Small intestine (tissue), 7 donors: ENCODE data around the gene CRHR2. TPM values are rescaled to one million over a fixed set of nuclear protein-coding genes. Genes with fewer than 3 reads are reported as not detected.
A peak's percentile ranks its signal among the peaks of the same experiment; 100 is the strongest.

Experiments used
- DNase-seq, 2 donors: peaks; one replicate each; pipeline versions ENCODE4 v3.0.0 to v3.0.0-alpha.2; 2013
- FAIRE-seq: peaks from 2 replicates; lab custom pipeline; 2012; peaks lifted over from hg19 to GRCh38; lab: Jason Lieb, UNC
- H3K27ac ChIP-seq, 3 donors: one replicate each; pipeline ENCODE4 v1.5.1; 2013; ENCODE audit warnings: low read length in 2 of 3, mild to moderate bottlenecking in 2 of 3, control low read depth in 1 of 3, inconsistent platforms in 1 of 3, low read depth in 1 of 3, moderate library complexity in 1 of 3
- H3K27me3 ChIP-seq, 3 donors: one replicate each; pipeline ENCODE4 v1.6.1; 2013; ENCODE audit warnings: low read length in 3 of 3, inconsistent platforms in 1 of 3; ENCODE audit not compliant: control insufficient read depth in 3 of 3, insufficient read depth in 3 of 3
- H3K36me3 ChIP-seq, 3 donors: one replicate each; pipeline ENCODE4 v1.6.1; 2013; ENCODE audit warnings: low read length in 3 of 3, inconsistent platforms in 1 of 3, low read depth in 1 of 3, mild to moderate bottlenecking in 1 of 3, moderate library complexity in 1 of 3; ENCODE audit not compliant: control insufficient read depth in 3 of 3, insufficient read depth in 2 of 3
- H3K4me1 ChIP-seq, 3 donors: one replicate each; pipeline ENCODE4 v1.6.1; 2013; ENCODE audit warnings: low read length in 2 of 3, inconsistent platforms in 1 of 3, low read depth in 1 of 3, mild to moderate bottlenecking in 1 of 3, moderate library complexity in 1 of 3; ENCODE audit not compliant: control insufficient read depth in 3 of 3, insufficient read depth in 2 of 3
- H3K4me3 ChIP-seq, 3 donors: one replicate each; pipeline ENCODE4 v1.5.1; 2013; ENCODE audit warnings: low read length in 3 of 3, control low read depth in 1 of 3, inconsistent platforms in 1 of 3, low read depth in 1 of 3, mild to moderate bottlenecking in 1 of 3, moderate library complexity in 1 of 3
- H3K9me3 ChIP-seq, 2 donors: one replicate each; pipeline ENCODE4 v1.6.1; 2013; ENCODE audit warnings: low read depth in 1 of 2, low read length in 1 of 2; ENCODE audit not compliant: control insufficient read depth in 2 of 2, insufficient read depth in 1 of 2
- WGBS, 3 donors: extraction: QIAGEN DNeasy Blood & Tissue Kit; methylation state at CpG; one replicate each; pipeline ENCODE4 v1.1.7; 2013; 5-methylcytosine and 5-hydroxymethylcytosine counted together
- polyA plus RNA-seq, 4 donors: library from polyadenylated mRNA; stranded (reverse) in 3 of 4; unstranded in 1 of 4; fragments of 200-250 nt in 3 of 4; fragments of 120-200 nt in 1 of 4; gene quantifications; one replicate each; pipeline versions ENCODE4 v1.2.1 to v1.2.3, GENCODE V29; 2013
- donor health status: healthy with polysubstance abuse.
- donor health status: control.
- donor health status: control.
- donor health status: Bipolar disorder and iron deficiency.
- donor health status: healthy.

Gene CRHR2
- polyA plus RNA-seq, 4 donors = 0.04 to 0.32 TPM; not detected in 2

DNA sequence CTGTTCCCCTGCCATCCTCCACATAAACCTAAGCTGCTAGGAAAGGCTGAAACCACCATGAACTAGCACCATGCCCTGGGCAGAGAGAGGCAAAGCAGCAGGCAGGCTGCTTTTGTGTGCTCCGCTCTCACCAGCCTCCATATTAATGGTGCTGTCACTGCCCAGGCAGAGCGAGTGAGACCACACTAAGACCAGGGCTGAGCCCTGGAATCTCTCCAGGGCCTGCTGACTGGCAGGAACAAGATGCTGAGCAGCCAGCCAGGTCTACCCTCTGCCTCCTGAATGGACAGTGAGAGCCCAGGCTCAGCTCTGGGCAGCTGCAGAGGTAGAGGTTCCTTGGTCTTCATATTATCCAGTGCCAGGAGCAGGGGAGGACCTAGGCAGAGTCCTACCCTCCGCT, 1.6 kb upstream of the CRHR2 start:
- FAIRE-seq = no peak
- DNase-seq = no peak
- peaks cover 0 to 46% (median 28%) of the 10 kb centered on the region in 3 donors for H3K27me3 ChIP-seq

GRCh38 chr7:30683306-30683705, 1.1 kb upstream of the CRHR2 start:
- no peak overlapping the region for H3K27ac ChIP-seq
- WGBS, 3 donors = 77 to 89% (median 83%) methylated on average over 5 of the region's 5 CpGs
- H3K36me3 ChIP-seq = no peaks in the 10 kb centered on the region
- DNase-seq (no peak), FAIRE-seq (no peak)
- no peaks in the 10 kb centered on the region for H3K9me3 ChIP-seq
- H3K4me1 ChIP-seq = peaks cover 0 to 6% (median 0%) of the 10 kb centered on the region in 3 donors
- peaks cover 0 to 51% (median 28%) of the 10 kb centered on the region in 3 donors for H3K27me3 ChIP-seq
- no peak overlapping the region for H3K4me3 ChIP-seq

More for the DNA sequence above, 1.6 kb upstream of the CRHR2 start:
- H3K36me3 ChIP-seq = no peaks in the 10 kb centered on the region
- H3K4me1 ChIP-seq = peaks cover 0 to 11% (median 0%) of the 10 kb centered on the region in 3 donors
- H3K27ac ChIP-seq = no peak overlapping the region
- no peak overlapping the region for H3K4me3 ChIP-seq
- WGBS, 3 donors = 89 to 92% (median 90%) methylated on average over 3 of the region's 3 CpGs
- H3K9me3 ChIP-seq = no peaks in the 10 kb centered on the region

- H3K27ac ChIP-seq = no peak overlapping the region
- FAIRE-seq = no peak
- peak overlapping the region in 2 of 3 donors; percentile 14 to 21 for H3K4me3 ChIP-seq
- H3K9me3 ChIP-seq = no peaks in the 10 kb centered on the region
- WGBS, 3 donors = 4 to 6% (median 5%) methylated on average over 24 to 40 of the region's 40 CpGs
- peak in 1 of 2 donors; percentile 54 for DNase-seq
- H3K4me1 ChIP-seq = peaks cover 0 to 5% (median 0%) of the 10 kb centered on the region in 3 donors
- peaks cover 0 to 57% (median 30%) of the 10 kb centered on the region in 3 donors for H3K27me3 ChIP-seq
- no peaks in the 10 kb centered on the region for H3K36me3 ChIP-seq
Observed at GRCh38 chr7:30681815-30682211, 443 bp downstream of the CRHR2 start.

GRCh38 chr7:30681331-30681797, 892 bp downstream of the CRHR2 start:
- FAIRE-seq (no peak), DNase-seq (no peak)
- H3K27me3 ChIP-seq = peaks cover 0 to 60% (median 30%) of the 10 kb centered on the region in 3 donors
- H3K36me3 ChIP-seq = no peaks in the 10 kb centered on the region
- H3K9me3 ChIP-seq = no peaks in the 10 kb centered on the region
- H3K27ac ChIP-seq = no peak overlapping the region
- H3K4me1 ChIP-seq = peaks cover 0 to 5% (median 0%) of the 10 kb centered on the region in 3 donors
- no peak overlapping the region for H3K4me3 ChIP-seq
- WGBS, 3 donors = 19 to 29% (median 20%) methylated on average over 15 to 16 of the region's 16 CpGs

DNA sequence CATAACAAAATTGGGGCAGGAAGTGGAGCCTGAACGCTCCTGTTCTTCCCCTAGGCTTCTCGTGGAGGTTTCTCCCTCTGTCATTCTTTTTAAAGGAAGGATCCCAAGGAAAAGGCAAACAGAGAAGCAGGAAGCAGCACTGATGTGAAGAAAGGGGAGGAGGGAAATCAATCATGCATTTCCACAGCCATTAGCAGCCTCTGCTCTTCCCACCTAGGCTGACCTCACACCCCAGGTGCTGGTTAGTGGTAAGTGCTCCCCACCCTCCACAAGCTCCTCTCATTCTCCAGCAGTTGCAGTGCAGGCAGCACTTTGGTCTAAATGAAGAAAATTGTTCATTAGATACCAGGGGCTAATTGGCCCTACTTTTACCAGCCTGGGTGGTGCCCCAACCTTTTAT, 2.6 kb downstream of the CRHR2 start:
- 14 to 20% (median 19%) methylated on average over 2 of the region's 2 CpGs for WGBS, 3 donors
- H3K27me3 ChIP-seq = peaks cover 0 to 67% (median 27%) of the 10 kb centered on the region in 3 donors
- no peak for FAIRE-seq

GRCh38 chr7:30678805-30679204, 3.5 kb downstream of the CRHR2 start:
- no peaks in the 10 kb centered on the region for H3K9me3 ChIP-seq
- FAIRE-seq = no peak
- H3K4me3 ChIP-seq = no peak overlapping the region
- no peaks in the 10 kb centered on the region for H3K36me3 ChIP-seq
- peaks cover 0 to 5% (median 0%) of the 10 kb centered on the region in 3 donors for H3K4me1 ChIP-seq
- peaks cover 0 to 67% (median 25%) of the 10 kb centered on the region in 3 donors for H3K27me3 ChIP-seq
- 77 to 80% (median 79%) methylated on average over 2 of the region's 2 CpGs for WGBS, 3 donors
- no peak for DNase-seq
- H3K27ac ChIP-seq = no peak overlapping the region

More for the DNA sequence above, 2.6 kb downstream of the CRHR2 start:
- no peak overlapping the region for H3K4me3 ChIP-seq
- DNase-seq = no peak
- no peak overlapping the region for H3K27ac ChIP-seq
- peaks cover 0 to 5% (median 0%) of the 10 kb centered on the region in 3 donors for H3K4me1 ChIP-seq
- no peaks in the 10 kb centered on the region for H3K36me3 ChIP-seq
- H3K9me3 ChIP-seq = no peaks in the 10 kb centered on the region

DNA sequence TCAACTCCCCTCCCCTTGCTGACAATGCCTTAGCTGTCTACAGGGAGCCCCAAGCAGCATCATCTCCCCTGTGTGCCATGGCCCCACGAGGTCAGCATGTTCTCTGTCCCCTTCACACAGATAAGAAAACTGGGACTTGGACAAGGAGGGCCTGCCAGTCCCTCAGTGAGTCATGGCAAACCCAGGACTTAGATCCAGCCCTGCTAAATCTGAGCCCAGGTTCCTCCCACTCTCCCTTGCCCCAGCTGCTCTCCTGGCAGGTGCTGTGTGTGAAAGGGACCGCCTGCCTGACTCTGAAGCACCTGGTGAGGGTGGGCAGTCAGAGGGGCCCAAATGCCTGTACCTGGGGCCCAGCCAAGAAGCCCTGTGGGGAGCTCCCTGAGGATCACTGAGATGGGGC, 7.4 kb downstream of the CRHR2 start:
- no peak overlapping the region for H3K27ac ChIP-seq
- peaks cover 0 to 32% (median 2%) of the 10 kb centered on the region in 3 donors for H3K27me3 ChIP-seq
- WGBS, 3 donors = 24 to 49% (median 25%) methylated on average over 2 of the region's 2 CpGs
- no peak for FAIRE-seq
- no peak overlapping the region for H3K4me3 ChIP-seq
- DNase-seq = no peak
- peaks cover 0 to 5% of the 10 kb centered on the region in 2 donors for H3K9me3 ChIP-seq
- no peaks in the 10 kb centered on the region for H3K36me3 ChIP-seq
- H3K4me1 ChIP-seq = no peaks in the 10 kb centered on the region

- H3K36me3 ChIP-seq = no peaks in the 10 kb centered on the region
- no peak overlapping the region for H3K4me3 ChIP-seq
- H3K4me1 ChIP-seq = no peaks in the 10 kb centered on the region
- peaks cover 0 to 5% of the 10 kb centered on the region in 2 donors for H3K9me3 ChIP-seq
- no peak for DNase-seq
- no peak overlapping the region for H3K27ac ChIP-seq
- FAIRE-seq = no peak
- 51 to 60% (median 58%) methylated on average over 1 of the region's 1 CpG for WGBS, 3 donors
- peaks cover 0 to 27% (median 2%) of the 10 kb centered on the region in 3 donors for H3K27me3 ChIP-seq
Observed at GRCh38 chr7:30674420-30674819, 7.8 kb downstream of the CRHR2 start.
